22Rv1 (cell line): ENCODE results near the gene PRRT1B.

Experiments
- CTCF ChIP-seq: fragments of 450-650 bp; IDR thresholded peaks from 2 replicates; pipeline ENCODE4 v1.5.1; 2017; ENCODE audit warnings: mild to moderate bottlenecking
- ZFX ChIP-seq: fragments of 450-650 bp; IDR thresholded peaks from 2 replicates; pipeline ENCODE4 v1.6.1; 2017; ENCODE audit warnings: antibody characterized with exemption, borderline replicate concordance

GRCh38 chr9:131589993-131590392 is 44.7 kb downstream of the PRRT1B start:
- TF ChIP-seq CTCF (no peak), ZFX (no peak)
